Stimulated activated CD4-positive, alpha-beta T cell treated with anti-CD3 and anti-CD28 coated beads, Interleukin-1b, Interleukin-23, amount 100 ng/mL, for 24 hours (primary cell): ENCODE results near the gene ABHD8.

Source experiments
- DNase-seq, 4 experiments: peaks; one replicate each; pipeline ENCODE4 v3.0.0-alpha.2; 2020; ENCODE audit warnings: low read depth in 4 of 4, low spot score in 1 of 4

The ABHD8 gene

DNA sequence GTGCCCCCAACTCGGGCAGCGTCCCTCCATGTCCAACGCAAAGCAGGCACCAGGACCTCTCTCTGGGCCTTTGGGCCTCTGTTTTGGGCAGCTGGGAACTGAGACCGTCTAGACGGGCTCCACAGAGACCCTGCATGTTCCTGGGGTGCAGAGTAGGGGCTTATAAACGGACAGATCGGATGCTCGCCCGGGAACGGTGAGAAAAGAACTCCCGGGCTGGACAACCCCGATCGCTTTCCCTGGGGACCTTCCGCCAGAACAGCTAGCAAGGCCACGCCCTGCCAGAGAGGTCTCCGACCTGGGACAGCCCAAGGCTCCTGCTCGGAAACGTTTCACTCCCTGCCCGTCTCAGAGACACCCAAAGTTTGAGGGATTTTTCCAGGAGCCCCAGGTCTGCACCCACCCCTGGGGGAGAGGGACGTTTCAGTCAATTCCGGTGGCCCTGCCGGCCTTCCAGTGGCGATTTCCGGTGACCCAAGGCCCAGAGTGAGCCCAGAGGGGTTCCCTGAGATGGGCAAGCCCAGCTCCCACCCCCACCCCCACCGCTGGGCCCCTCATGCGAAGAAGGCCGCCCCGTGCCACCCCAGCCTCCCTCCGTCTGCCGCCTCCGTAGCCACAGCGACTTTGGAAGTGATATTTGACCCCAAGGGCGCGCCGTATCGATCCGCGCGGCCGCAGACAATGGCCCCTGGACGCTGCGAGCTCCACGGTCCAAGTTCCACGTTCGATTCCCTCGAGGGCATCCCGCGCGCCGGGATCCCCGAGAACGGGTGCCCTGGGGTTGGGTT, 59.2 kb downstream of the ABHD8 start:
- no peak for DNase-seq

DNA sequence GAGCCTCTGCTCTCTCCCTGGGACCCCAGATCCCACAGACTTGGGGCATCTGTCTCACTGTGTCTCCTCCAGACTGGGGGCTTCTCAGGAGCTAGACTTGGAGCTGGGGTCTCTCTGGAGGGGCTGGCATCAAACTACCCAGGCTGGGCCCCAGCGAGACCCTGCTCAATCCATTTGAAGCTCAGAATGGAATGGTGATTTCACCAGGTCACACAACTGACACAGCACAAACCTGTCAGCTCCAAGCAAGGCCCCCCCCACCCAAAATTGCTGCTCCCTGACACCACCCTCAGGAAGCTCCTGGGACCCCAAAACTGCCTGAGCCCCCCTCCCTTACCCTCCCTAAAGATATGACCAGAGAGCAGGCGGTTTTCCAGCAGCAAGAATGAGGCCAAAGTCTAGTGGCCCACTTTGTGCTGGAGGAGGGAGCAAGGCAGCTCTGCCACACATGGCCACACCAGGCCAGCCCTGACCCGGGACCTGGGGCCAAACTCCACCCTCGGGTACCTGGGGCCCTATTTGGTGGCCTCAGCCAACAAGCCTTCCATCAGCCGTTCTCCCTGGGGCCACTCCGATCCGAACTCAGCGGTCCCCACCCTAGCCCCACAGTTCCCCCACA, 59.9 kb downstream of the ABHD8 start:
- no peak for DNase-seq

DNA sequence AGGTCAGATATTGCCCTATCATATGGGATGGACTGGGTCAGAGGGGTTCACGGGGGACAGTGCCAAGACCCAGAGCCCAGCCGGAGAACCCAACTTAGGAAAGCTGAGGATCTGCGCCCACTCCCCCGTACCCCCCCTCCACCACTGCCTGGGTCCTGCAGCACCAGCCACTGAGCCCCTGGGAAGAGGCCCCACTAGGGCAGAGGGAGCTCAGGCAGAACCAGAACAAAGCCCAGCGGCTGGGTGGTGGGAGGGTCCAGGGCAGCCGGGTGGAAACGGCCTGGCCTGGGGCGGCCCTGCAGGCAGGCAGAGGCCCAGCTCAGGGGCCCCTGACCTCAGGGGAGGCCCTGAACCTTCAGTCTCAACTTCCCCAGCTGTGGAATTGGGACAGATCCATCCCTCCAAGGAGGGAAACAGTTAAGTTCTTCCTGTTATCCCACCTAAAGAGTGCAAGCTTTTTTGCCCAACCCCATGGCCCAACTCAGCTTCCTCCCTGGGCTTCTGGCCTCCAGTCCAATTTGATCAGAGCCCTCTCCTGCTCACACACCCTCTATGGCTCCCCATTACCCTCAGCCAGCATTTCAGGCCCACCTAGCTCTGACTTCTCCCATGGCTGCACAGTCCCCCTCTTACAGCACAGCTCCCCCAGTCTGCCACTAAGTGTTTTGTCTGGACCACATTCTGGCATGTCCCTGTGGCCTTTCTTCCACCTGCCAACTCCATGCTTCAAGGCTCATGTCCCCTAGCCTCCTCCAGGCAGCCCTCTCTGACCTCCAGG, 60.6 kb downstream of the ABHD8 start:
- DNase-seq, result no peak
